HepG2 (cell line): ENCODE measurements around the gene SMTN. TPM values are rescaled to one million over a fixed set of nuclear protein-coding genes. Genes with fewer than 3 reads are reported as not detected.

Experiments used
- ATAC-seq: fragments of 200-7000 bp; cut with Tn5 transposase; 3 replicates; pipeline ENCODE4 v1.9.1; 2020; ENCODE audit warnings: mild to moderate bottlenecking, moderate library complexity
- BruUV-seq: library from RNA; stranded (reverse); fragments of 400-500 nt; replicated peaks from 2 replicates; lab custom pipeline; 2021; lab: Mats Ljungman, UMichigan
- CTCF ChIA-PET: fragments of 300-600 bp; formaldehyde crosslinking; extraction: SDS; loops from one replicate; lab custom pipeline; 2021; ENCODE audit warnings: low total read pairs, inconsistent platforms, low intra/inter-chr PET ratio; lab: Yijun Ruan, JAX
- POLR2A ChIA-PET: fragments of 350-600 bp; sonication (Branson Sonifier 250); formaldehyde crosslinking; loops from one replicate; lab custom pipeline; 2020; ENCODE audit warnings: antibody characterized with exemption, inconsistent platforms; lab: Yijun Ruan, JAX
- DNase-seq: peaks from one replicate; pipeline ENCODE4 v3.0.0-alpha.2; 2015; ENCODE audit warnings: low spot score
- FAIRE-seq: peaks from 3 replicates; lab custom pipeline; 2011; peaks lifted over from hg19 to GRCh38; lab: Jason Lieb, UNC
- H2AFZ ChIP-seq: one replicate; pipeline ENCODE4 v1.6.1; 2011; ENCODE audit warnings: low read length, inconsistent platforms
- H3K27ac ChIP-seq: fragments of 300-600 bp; 3 replicates; pipeline ENCODE4 v1.8.0; 2011; ENCODE audit warnings: mixed run types, mild to moderate bottlenecking, mixed read lengths, low read length, inconsistent platforms; ENCODE audit not compliant: insufficient read depth; ENCODE audit errors: extremely low read length
- H3K27me3 ChIP-seq, 2 experiments: fragments of 200-600 bp in 1 of 2; 2 replicates in 1 of 2; 3 replicates in 1 of 2; pipeline versions ENCODE4 v1.6.0 to v1.8.0; 2011; ENCODE audit warnings: low read length in 2 of 2, mild to moderate bottlenecking in 2 of 2, moderate library complexity in 2 of 2, inconsistent platforms in 1 of 2; ENCODE audit not compliant: insufficient read depth in 2 of 2, control insufficient read depth in 1 of 2
- H3K36me3 ChIP-seq, 2 experiments: fragments of 200-600 bp in 1 of 2; replicated peaks in 1 of 2; 2 replicates in 1 of 2; 3 replicates in 1 of 2; pipeline versions ENCODE4 v1.5.1 to v1.8.0; 2011; ENCODE audit warnings: low read length in 2 of 2, inconsistent platforms in 1 of 2; ENCODE audit not compliant: insufficient read depth in 2 of 2, control insufficient read depth in 1 of 2
- H3K4me1 ChIP-seq: 2 replicates; pipeline ENCODE4 v1.5.1; 2012; ENCODE audit warnings: low read length, inconsistent platforms; ENCODE audit not compliant: insufficient read depth
- H3K4me2 ChIP-seq: 2 replicates; pipeline ENCODE4 v1.6.0; 2011; ENCODE audit warnings: low read depth, low read length, inconsistent platforms
- H3K4me3 ChIP-seq, 3 experiments: fragments of 200-600 bp in 1 of 3; sonication (generic), shearing (Covaris generic) in 1 of 3; replicated peaks in 1 of 3; 2 replicates each; pipeline ENCODE4 v1.5.1; 2011 to 2016; ENCODE audit warnings: low read length in 3 of 3, inconsistent platforms in 2 of 3, low read depth in 2 of 3, mild to moderate bottlenecking in 2 of 3, control low read depth in 1 of 3, mixed read lengths in 1 of 3; ENCODE audit not compliant: insufficient read depth in 1 of 3
- H3K79me2 ChIP-seq: one replicate; pipeline ENCODE4 v1.6.1; 2011; ENCODE audit warnings: low read length, inconsistent platforms; ENCODE audit not compliant: insufficient read depth
- H3K9ac ChIP-seq: 2 replicates; pipeline ENCODE4 v1.6.0; 2011; ENCODE audit warnings: mild to moderate bottlenecking, low read depth, low read length, inconsistent platforms; ENCODE audit not compliant: insufficient read depth
- H3K9me3 ChIP-seq: 2 replicates; pipeline ENCODE4 v1.5.1; 2012; ENCODE audit warnings: mild to moderate bottlenecking, low read length
- H4K20me1 ChIP-seq: 2 replicates; pipeline ENCODE4 v1.6.0; 2011; ENCODE audit warnings: inconsistent platforms, mild to moderate bottlenecking, low read length, moderate library complexity; ENCODE audit not compliant: insufficient read depth
- ATF7 ChIP-seq, 2 experiments: fragments of 450-650 bp in 1 of 2; sonication (generic) in 1 of 2; formaldehyde crosslinking in 1 of 2; IDR thresholded peaks; 2 replicates each; pipeline versions ENCODE4 v1.4.0 to v1.6.1; 2016 to 2020; ENCODE audit warnings: antibody characterized with exemption in 1 of 2, mild to moderate bottlenecking in 1 of 2, missing genetic modification reagents in 1 of 2
- CREB1 ChIP-seq, 2 experiments: fragments of 450-650 bp in 1 of 2; IDR thresholded peaks; 2 replicates each; pipeline ENCODE4 v1.6.1; 2016 to 2017; ENCODE audit warnings: control low read depth in 1 of 2, mild to moderate bottlenecking in 1 of 2, missing compliant biosample characterization in 1 of 2, missing genetic modification characterization in 1 of 2
- GABPB1 ChIP-seq: IDR thresholded peaks from 2 replicates; pipeline ENCODE4 v1.6.1; 2016; ENCODE audit warnings: mild to moderate bottlenecking, missing genetic modification reagents, moderate library complexity, missing compliant biosample characterization
- ZC3H13 ChIP-seq: sonication (generic); formaldehyde crosslinking; IDR thresholded peaks from 2 replicates; pipeline ENCODE4 v1.8.1; 2023; ENCODE audit warnings: mild to moderate bottlenecking, missing genetic modification reagents, moderate library complexity
- ZNF205 ChIP-seq: IDR thresholded peaks from 2 replicates; pipeline ENCODE4 v1.6.1; 2018; ENCODE audit warnings: missing biosample characterization, missing genetic modification reagents
- ZNF747 ChIP-seq: sonication (generic); formaldehyde crosslinking; IDR thresholded peaks from 2 replicates; pipeline ENCODE4 v1.8.1; 2023; ENCODE audit warnings: missing genetic modification reagents, mild to moderate bottlenecking, borderline replicate concordance
- WGBS: methylation state at CpG from one replicate; pipeline ENCODE4 v1.1.6; 2017; ENCODE audit warnings: low lambda C conversion rate; 5-methylcytosine and 5-hydroxymethylcytosine counted together
- in situ Hi-C: cut with HindIII; loops from 2 replicates; pipeline ENCODE4 v1.10.0; 2017; ENCODE audit warnings: low pct_unique_long_range_greater_than_20kb; ENCODE audit not compliant: extremely low pct_ligation_motif_present
- intact Hi-C: fragments of 100-400 bp; cut with micrococcal nuclease; formaldehyde crosslinking; loops from one replicate; pipeline ENCODE4 v1.10.0; 2022; ENCODE audit not compliant: unreplicated experiment
- polyA plus RNA-seq, 8 experiments: library from polyadenylated mRNA; depleted of rRNA in 3 of 8; stranded (reverse) in 7 of 8; unstranded in 1 of 8; fragments of >200 nt; fragmentation: Illumina TruSeq in 4 of 8; extraction: Trizol in 4 of 8; gene quantifications; 2 replicates each; pipeline versions ENCODE4 v1.2.1 to v1.2.3, GENCODE V29; 2011 to 2016; ENCODE audit warnings: low read depth in 4 of 8, missing spikeins in 1 of 8, mixed read lengths in 1 of 8; ENCODE audit not compliant: insufficient read depth in 1 of 8
- total RNA-seq, 5 experiments: library from RNA; depleted of rRNA; stranded (reverse); fragments of >200 nt; fragmentation: Illumina TruSeq; extraction: Trizol; gene quantifications; 2 replicates each; pipeline ENCODE4 v1.2.3, GENCODE V29; 2016; ENCODE audit warnings: low read depth in 1 of 5
- TF ChIP-seq, protein P1 (sequence below): sonication (generic); formaldehyde crosslinking; IDR thresholded peaks from 2 replicates; pipeline ENCODE4 v1.4.0; 2020; ENCODE audit warnings: missing genetic modification reagents
- TF ChIP-seq, protein P2 (sequence below): sonication (generic); formaldehyde crosslinking; IDR thresholded peaks from 2 replicates; pipeline ENCODE4 v1.5.1; 2020; ENCODE audit warnings: mild to moderate bottlenecking, missing genetic modification reagents, moderate library complexity
- TF ChIP-seq, protein P3 (sequence below), 2 experiments: fragments of 450-650 bp in 1 of 2; sonication (generic) in 1 of 2; formaldehyde crosslinking; IDR thresholded peaks; 2 replicates each; pipeline versions ENCODE4 v1.5.0 to v1.8.0; 2020 to 2022; ENCODE audit warnings: mild to moderate bottlenecking in 1 of 2, missing genetic modification reagents in 1 of 2
- TF ChIP-seq, protein P4 (sequence below): sonication (generic); formaldehyde crosslinking; IDR thresholded peaks from 2 replicates; pipeline ENCODE4 v1.9.0; 2021; ENCODE audit warnings: missing genetic modification reagents, borderline replicate concordance

SMTN gene
- total and polyA plus RNA-seq, 2 of the 13 experiments (the other 11 are each of a cell fraction or from before 2014, with no cell fraction given), result 14.7 to 26.1 TPM

DNA sequence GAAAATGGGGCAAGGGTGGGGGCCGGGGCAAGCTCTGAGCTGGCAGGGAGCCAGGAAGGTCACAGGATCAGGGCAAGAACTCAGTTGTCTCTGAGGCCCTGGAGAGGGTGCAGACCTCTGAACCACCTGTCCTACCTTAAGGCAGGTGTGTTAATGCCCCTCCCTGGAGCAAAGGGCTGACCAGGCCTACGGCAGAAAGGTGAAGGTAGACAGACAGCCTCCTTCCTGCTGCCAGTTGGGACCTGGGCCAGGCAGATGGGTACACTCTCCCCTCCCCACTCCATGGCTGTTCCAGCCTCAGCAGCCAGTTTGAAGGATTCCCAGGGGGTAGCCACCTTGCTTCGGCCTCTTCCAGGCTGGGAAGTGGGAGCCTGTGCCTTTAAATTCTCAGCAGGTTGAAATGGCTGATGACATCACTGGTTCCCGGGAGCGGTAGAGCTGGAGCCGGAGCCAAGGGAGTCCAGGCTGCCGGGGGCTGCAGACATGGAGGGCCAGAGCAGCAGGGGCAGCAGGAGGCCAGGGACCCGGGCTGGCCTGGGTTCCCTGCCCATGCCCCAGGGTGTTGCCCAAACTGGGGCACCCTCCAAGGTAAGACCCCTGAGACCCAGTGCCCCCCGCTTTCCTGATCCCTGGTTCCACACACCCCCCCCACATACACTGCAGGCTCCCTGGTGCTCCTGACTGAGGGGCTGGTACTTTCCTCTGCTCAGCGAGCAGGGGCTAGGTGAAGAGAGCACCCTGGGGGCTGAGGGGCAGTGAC is 41.6 kb downstream of the SMTN start, which contains the start of gene INPP5J:
TSS of gene INPP5J (plus strand) at position 435 of the 760 bp plus-strand sequence. CDS start at position 484, 49 bp downstream.
- POLR2A ChIA-PET, result interaction anchor here (0.7 to 1.6 kb wide), 3 partner anchors 9 to 67 kb away, joined by 4 to 5 read pairs (median 4); no protein-coding TSS in a partner anchor
- peak within 1 kb of the TSS; percentile 44 to 64 (median 60) for H3K4me3 ChIP-seq
- TF ChIP-seq CREB1 (IDR thresholded peaks at IDR 0.05), result 0 out of 2 replicates have a peak, but pooled peaks have one; percentile 45
- no peak for TF ChIP-seq CREB1 (CRISPR knock-in tag; IDR thresholded peaks at IDR 0.05)
- TF ChIP-seq ZNF747 (CRISPR knock-in tag), result no peak
- TF ChIP-seq, protein P1, sequence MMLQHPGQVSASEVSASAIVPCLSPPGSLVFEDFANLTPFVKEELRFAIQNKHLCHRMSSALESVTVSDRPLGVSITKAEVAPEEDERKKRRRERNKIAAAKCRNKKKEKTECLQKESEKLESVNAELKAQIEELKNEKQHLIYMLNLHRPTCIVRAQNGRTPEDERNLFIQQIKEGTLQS (CRISPR knock-in tag), result 0 out of 2 replicates have a peak, but pooled peaks have one; percentile 18
- TF ChIP-seq ATF7 (IDR thresholded peaks at IDR 0.05), result peak; percentile 31
- TF ChIP-seq ATF7 (CRISPR knock-in tag; IDR thresholded peaks at IDR 0.05), result no peak
- TF ChIP-seq ZNF205, result no peak
- TF ChIP-seq, protein P2, sequence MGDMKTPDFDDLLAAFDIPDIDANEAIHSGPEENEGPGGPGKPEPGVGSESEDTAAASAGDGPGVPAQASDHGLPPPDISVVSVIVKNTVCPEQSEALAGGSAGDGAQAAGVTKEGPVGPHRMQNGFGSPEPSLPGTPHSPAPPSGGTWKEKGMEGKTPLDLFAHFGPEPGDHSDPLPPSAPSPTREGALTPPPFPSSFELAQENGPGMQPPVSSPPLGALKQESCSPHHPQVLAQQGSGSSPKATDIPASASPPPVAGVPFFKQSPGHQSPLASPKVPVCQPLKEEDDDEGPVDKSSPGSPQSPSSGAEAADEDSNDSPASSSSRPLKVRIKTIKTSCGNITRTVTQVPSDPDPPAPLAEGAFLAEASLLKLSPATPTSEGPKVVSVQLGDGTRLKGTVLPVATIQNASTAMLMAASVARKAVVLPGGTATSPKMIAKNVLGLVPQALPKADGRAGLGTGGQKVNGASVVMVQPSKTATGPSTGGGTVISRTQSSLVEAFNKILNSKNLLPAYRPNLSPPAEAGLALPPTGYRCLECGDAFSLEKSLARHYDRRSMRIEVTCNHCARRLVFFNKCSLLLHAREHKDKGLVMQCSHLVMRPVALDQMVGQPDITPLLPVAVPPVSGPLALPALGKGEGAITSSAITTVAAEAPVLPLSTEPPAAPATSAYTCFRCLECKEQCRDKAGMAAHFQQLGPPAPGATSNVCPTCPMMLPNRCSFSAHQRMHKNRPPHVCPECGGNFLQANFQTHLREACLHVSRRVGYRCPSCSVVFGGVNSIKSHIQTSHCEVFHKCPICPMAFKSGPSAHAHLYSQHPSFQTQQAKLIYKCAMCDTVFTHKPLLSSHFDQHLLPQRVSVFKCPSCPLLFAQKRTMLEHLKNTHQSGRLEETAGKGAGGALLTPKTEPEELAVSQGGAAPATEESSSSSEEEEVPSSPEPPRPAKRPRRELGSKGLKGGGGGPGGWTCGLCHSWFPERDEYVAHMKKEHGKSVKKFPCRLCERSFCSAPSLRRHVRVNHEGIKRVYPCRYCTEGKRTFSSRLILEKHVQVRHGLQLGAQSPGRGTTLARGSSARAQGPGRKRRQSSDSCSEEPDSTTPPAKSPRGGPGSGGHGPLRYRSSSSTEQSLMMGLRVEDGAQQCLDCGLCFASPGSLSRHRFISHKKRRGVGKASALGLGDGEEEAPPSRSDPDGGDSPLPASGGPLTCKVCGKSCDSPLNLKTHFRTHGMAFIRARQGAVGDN, result peak; percentile 43; the same call in 1 of the 2 replicates
- TF ChIP-seq, protein P3, sequence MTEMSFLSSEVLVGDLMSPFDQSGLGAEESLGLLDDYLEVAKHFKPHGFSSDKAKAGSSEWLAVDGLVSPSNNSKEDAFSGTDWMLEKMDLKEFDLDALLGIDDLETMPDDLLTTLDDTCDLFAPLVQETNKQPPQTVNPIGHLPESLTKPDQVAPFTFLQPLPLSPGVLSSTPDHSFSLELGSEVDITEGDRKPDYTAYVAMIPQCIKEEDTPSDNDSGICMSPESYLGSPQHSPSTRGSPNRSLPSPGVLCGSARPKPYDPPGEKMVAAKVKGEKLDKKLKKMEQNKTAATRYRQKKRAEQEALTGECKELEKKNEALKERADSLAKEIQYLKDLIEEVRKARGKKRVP (CRISPR knock-in tag; IDR thresholded peaks at IDR 0.05), result 0 out of 4 replicates have a peak, but pooled peaks of 1 of the 2 experiments have one; percentile 46
- TF ChIP-seq, protein P4, sequence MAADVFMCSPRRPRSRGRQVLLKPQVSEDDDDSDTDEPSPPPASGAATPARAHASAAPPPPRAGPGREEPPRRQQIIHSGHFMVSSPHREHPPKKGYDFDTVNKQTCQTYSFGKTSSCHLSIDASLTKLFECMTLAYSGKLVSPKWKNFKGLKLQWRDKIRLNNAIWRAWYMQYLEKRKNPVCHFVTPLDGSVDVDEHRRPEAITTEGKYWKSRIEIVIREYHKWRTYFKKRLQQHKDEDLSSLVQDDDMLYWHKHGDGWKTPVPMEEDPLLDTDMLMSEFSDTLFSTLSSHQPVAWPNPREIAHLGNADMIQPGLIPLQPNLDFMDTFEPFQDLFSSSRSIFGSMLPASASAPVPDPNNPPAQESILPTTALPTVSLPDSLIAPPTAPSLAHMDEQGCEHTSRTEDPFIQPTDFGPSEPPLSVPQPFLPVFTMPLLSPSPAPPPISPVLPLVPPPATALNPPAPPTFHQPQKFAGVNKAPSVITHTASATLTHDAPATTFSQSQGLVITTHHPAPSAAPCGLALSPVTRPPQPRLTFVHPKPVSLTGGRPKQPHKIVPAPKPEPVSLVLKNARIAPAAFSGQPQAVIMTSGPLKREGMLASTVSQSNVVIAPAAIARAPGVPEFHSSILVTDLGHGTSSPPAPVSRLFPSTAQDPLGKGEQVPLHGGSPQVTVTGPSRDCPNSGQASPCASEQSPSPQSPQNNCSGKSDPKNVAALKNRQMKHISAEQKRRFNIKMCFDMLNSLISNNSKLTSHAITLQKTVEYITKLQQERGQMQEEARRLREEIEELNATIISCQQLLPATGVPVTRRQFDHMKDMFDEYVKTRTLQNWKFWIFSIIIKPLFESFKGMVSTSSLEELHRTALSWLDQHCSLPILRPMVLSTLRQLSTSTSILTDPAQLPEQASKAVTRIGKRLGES (CRISPR knock-in tag), result no peak
- TF ChIP-seq ZC3H13, result no peak
- no peak for TF ChIP-seq GABPB1 (CRISPR knock-in tag)

More for the DNA sequence above, 41.6 kb downstream of the SMTN start, which contains the start of gene INPP5J:
- Histone ChIP-seq H2AFZ (no peak within 1 kb of the TSS), H3K27ac (no peak within 1 kb of the TSS), H3K79me2 (no peaks in the 10 kb centered on the region), H4K20me1 (no peaks in the 10 kb centered on the region), H3K4me2 (peak within 1 kb of the TSS; percentile 84), H3K27me3 (peaks cover 1 to 28% of the 10 kb centered on the region in 2 experiments; a peak in 4 of 5 replicates), H3K9ac (peak within 1 kb of the TSS; percentile 62; the same call in 1 of the 2 replicates), H3K4me1 (peaks cover 40% of the 10 kb centered on the region), H3K9me3 (no peaks in the 10 kb centered on the region), H3K36me3 (no peaks in the 10 kb centered on the region)
- 6% methylated on average over 7 of the region's 10 CpGs for WGBS
- in situ Hi-C loops, result no loop called here
- CTCF ChIA-PET, result no interaction called here
- intact Hi-C loops, result no loop called here
- no TSS peak for BruUV-seq
- FAIRE-seq (no peak), DNase-seq (peak; percentile 44), ATAC-seq (peak; percentile 62)
